GM20000 (cell line): Measurements from ENCODE around the gene FAM9C.
A peak's percentile ranks its signal among the peaks of the same experiment; 100 is the strongest.

Experiments
- DNase-seq: peaks from one replicate; pipeline ENCODE4 v3.0.0; 2012; ENCODE audit warnings: low spot score
- CTCF ChIP-seq: IDR thresholded peaks from 2 replicates; pipeline ENCODE4 v1.5.1; 2012; ENCODE audit warnings: mild to moderate bottlenecking, control low read depth; ENCODE audit errors: extremely low read depth, missing control alignments

FAM9C gene

GRCh38 chrX:13053171-13053570 is 8.8 kb upstream of the FAM9C start:
- TF ChIP-seq CTCF, result no peak
- no peak for DNase-seq

- TF ChIP-seq CTCF, result no peak
- DNase-seq, result peak; percentile 41
These were observed 7.2 kb upstream of the FAM9C start for GRCh38 chrX:13051529-13052172.

- TF ChIP-seq CTCF, result no peak
- DNase-seq, result no peak
These were observed 6.7 kb upstream of the FAM9C start for GRCh38 chrX:13051167-13051528.

- DNase-seq, result no peak
- TF ChIP-seq CTCF, result no peak
These were observed 5.7 kb upstream of the FAM9C start for GRCh38 chrX:13050151-13050550.

- DNase-seq, result no peak
- no peak for TF ChIP-seq CTCF
These were observed 3.9 kb upstream of the FAM9C start for GRCh38 chrX:13048280-13048679.

- DNase-seq, result no peak
- TF ChIP-seq CTCF, result no peak
These were observed 3.3 kb upstream of the FAM9C start for GRCh38 chrX:13047759-13048158.

GRCh38 chrX:13046141-13046855 is 1.9 kb upstream of the FAM9C start:
- no peak for TF ChIP-seq CTCF
- no peak for DNase-seq
